ENCODE data around the gene FBXL16.

- TF ChIP-seq CTCF (IDR thresholded peaks at IDR 0.05) (no peak), POLR2A (IDR thresholded peaks at IDR 0.05) (no peak)
Measured at GRCh38 chr16:702341-702740, 3.3 kb downstream of the FBXL16 start.
